GM12874 (cell line): ENCODE results near the gene PPP2R5E.

Experiments
- TF ChIP-seq, protein P1 (sequence below): IDR thresholded peaks from 2 replicates; pipeline ENCODE4 v1.5.1; 2011; ENCODE audit warnings: low read depth, mild to moderate bottlenecking, control low read depth, low read length, moderate library complexity; ENCODE audit not compliant: insufficient read depth

PPP2R5E gene

DNA sequence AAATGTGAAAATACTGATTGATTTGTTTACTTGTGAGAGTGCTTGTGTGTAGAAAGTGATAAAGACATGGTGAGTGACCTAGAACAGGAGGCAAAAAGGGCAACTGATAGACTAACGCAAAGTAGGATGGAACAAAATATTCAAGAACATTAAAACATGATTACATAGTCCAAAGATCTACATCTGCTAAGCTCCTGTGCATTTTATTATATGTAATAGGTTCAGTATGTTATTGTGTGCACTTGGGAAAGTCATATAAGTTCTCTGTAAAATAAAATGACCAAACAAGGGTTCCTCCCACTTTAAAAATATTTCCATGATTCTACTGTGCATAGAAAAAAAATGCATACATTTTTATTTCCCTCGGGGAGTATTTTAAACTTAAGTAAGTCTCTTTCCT is 150.2 kb downstream of the PPP2R5E start:
- TF ChIP-seq, protein P1, sequence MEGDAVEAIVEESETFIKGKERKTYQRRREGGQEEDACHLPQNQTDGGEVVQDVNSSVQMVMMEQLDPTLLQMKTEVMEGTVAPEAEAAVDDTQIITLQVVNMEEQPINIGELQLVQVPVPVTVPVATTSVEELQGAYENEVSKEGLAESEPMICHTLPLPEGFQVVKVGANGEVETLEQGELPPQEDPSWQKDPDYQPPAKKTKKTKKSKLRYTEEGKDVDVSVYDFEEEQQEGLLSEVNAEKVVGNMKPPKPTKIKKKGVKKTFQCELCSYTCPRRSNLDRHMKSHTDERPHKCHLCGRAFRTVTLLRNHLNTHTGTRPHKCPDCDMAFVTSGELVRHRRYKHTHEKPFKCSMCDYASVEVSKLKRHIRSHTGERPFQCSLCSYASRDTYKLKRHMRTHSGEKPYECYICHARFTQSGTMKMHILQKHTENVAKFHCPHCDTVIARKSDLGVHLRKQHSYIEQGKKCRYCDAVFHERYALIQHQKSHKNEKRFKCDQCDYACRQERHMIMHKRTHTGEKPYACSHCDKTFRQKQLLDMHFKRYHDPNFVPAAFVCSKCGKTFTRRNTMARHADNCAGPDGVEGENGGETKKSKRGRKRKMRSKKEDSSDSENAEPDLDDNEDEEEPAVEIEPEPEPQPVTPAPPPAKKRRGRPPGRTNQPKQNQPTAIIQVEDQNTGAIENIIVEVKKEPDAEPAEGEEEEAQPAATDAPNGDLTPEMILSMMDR, result no peak

DNA sequence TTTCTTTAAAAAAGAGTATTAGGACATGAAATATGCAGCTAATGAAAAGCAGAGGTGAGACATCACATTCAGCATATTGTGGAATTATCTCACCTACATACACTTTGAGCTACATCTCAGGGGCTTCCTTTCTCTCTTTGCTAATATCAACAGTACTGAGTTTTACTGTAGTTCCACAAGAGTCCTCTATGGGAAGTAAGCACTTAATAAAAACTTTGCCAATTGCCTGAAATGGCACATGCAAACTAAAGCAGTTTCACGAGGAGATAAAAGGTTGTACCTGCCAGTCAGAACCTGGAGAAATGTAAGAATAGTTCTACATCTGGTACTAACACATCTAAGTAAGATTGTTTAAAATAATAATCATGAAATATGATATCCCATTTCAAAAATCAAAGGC is 150.9 kb downstream of the PPP2R5E start:
- TF ChIP-seq, protein P1, result no peak

DNA sequence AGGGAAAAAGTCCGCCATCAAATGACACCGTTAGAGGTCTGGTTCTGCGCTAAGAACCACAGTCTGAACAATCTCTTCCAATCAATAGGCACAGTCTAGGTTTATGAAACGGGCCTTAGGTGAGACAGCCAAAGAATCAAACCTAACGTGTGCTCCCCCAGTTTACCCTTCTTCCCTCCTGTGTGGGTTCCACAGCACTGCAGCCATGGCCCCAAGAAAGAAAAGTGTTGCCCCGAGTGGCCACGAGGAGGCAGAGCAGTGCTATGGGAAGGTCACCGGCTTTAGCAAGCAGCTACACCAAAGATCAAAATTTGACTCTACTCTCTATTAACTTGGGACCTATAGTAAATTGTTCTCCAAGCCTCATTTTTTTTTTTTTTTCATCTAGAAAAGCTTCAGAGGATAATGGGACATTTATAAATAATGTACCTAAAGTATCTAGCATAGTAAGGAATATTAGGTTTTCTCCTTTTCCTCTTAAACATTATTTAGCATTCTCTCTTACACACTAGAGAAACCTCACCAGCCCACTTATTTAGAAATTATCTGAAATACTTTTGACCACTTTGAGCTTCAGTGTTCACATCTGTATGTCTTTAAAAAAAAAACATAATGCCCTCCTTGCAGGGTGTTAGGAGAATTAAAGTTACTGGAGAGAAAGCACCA is 154.3 kb downstream of the PPP2R5E start:
- TF ChIP-seq, protein P1, result peak; percentile 86

DNA sequence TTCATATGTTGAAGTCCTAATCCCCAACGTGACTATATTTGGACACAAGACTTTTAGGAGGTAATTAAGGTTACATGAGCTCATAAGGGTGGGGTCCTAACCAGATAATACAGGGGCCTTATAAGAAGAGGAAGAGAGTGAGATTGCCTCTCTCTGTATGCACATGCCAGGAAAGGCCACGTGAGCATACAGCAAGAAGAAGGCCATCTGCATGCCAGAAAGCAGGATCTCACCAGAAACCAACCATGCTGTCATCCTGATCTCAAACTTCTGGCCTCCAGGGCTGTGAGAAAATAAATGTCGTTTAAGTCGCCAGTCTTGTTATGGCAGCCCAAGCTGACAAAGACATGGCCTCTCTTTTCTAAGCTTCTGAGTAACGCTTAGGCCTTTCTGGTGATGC is 155.5 kb downstream of the PPP2R5E start:
- TF ChIP-seq, protein P1, result no peak

DNA sequence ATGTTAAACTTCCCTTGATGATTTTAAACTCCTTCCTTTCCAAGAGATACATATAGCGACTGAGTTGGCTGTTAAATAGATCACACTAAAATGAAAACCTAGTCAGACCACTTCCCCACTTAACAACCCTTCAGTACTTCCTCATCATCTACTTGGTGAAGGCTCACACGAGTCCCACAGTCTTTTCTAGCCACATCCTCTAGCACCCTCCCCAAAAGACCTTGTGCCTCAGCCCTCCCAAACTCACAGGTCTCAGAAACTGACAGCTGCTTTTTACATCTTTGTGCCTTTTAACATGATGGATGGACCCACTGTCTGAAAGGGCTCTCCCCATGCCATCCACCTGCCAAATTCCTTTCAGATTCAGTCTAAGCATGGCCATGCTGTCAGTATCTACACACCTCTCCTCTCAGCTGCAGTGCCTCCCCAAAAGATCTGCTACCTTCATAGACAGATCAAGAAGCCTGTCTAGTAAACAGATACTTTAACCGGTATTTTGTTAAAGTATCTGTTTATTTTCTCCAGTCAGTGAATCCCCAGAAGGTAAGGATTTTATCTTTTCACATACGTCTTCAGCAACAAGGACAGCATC is 159.3 kb downstream of the PPP2R5E start:
- TF ChIP-seq, protein P1, result no peak

DNA sequence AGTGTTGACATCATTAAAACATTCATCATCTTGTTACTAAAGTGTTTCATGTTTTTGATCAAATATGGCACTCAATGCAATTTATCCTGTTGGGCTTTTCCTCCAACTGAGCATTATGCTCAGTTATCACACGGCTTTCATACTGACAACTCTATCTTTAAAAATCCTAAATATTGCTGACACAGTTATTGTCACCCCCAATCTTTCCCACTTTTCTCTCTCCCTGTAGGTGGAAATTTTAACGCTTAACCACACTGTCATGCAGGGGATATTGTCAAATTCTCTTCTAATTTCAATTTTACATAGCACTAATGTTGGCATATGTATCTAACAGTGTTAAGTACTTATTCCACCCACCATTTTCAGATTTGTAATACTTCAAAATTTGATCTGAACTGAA is 164.7 kb downstream of the PPP2R5E start:
- TF ChIP-seq, protein P1, result no peak

DNA sequence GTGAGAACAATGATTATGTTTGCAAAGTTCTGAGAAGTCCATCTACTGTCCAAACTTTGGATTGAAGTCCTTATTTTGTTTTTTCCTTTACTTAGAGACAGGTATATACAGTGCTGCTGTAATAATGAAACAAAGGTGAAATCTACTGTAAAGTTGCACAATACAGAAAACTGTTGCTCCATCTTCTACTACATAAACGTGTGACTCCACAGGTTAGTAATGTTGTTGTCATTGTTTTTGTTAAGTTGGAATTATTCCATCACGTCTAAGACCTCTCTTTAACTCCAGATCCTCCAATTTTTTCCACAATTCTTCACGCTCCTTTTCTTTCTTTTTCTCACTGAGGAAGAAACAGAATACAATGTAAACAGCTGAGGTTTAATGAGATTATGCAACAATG is 167.4 kb downstream of the PPP2R5E start:
- TF ChIP-seq, protein P1, result no peak
